Mesendoderm (in vitro differentiated cells): ENCODE measurements around the gene C22orf31.

Experiments used
- DNase-seq: peaks from one replicate; pipeline ENCODE4 v3.0.0; 2013
- H2AK5ac ChIP-seq: 2 replicates; pipeline ENCODE4 v1.6.1; 2013; ENCODE audit warnings: low read length, inconsistent platforms
- H2BK120ac ChIP-seq: 2 replicates; pipeline ENCODE4 v1.6.1; 2013; ENCODE audit warnings: low read depth, mild to moderate bottlenecking, low read length, moderate library complexity, mixed read lengths
- H2BK15ac ChIP-seq: replicated peaks from 2 replicates; pipeline ENCODE4 v1.6.1; 2013; ENCODE audit warnings: low read depth, mild to moderate bottlenecking, moderate library complexity
- H2BK5ac ChIP-seq: 2 replicates; pipeline ENCODE4 v1.6.1; 2013; ENCODE audit warnings: low read length, inconsistent platforms
- H3K18ac ChIP-seq: 2 replicates; pipeline ENCODE4 v1.6.1; 2013; ENCODE audit warnings: mild to moderate bottlenecking, low read length, mixed read lengths
- H3K23ac ChIP-seq: one replicate; pipeline ENCODE4 v1.6.1; 2013; ENCODE audit warnings: low read length
- H3K27ac ChIP-seq: 2 replicates; pipeline ENCODE4 v1.5.1; 2013; ENCODE audit warnings: low read depth, mild to moderate bottlenecking, inconsistent platforms, low read length, moderate library complexity
- H3K27me3 ChIP-seq: 2 replicates; pipeline ENCODE4 v1.6.1; 2013; ENCODE audit warnings: low read length, control low read depth, mild to moderate bottlenecking, inconsistent platforms; ENCODE audit not compliant: insufficient read depth, poor library complexity
- H3K36me3 ChIP-seq: 2 replicates; pipeline ENCODE4 v1.6.1; 2013; ENCODE audit warnings: low read length, inconsistent platforms; ENCODE audit not compliant: control insufficient read depth, insufficient read depth
- H3K4ac ChIP-seq: one replicate; pipeline ENCODE4 v1.6.1; 2013; ENCODE audit warnings: low read depth, mild to moderate bottlenecking, low read length, moderate library complexity
- H3K4me1 ChIP-seq: 2 replicates; pipeline ENCODE4 v1.6.1; 2013; ENCODE audit warnings: low read depth, low read length, inconsistent platforms; ENCODE audit not compliant: control insufficient read depth
- H3K4me2 ChIP-seq: 2 replicates; pipeline ENCODE4 v1.6.1; 2013; ENCODE audit warnings: low read length
- H3K4me3 ChIP-seq: 2 replicates; pipeline ENCODE4 v1.5.1; 2013; ENCODE audit warnings: mild to moderate bottlenecking, low read length
- H3K56ac ChIP-seq: one replicate; pipeline ENCODE4 v1.6.1; 2013; ENCODE audit warnings: low read length
- H3K79me1 ChIP-seq: 2 replicates; pipeline ENCODE4 v1.6.1; 2013; ENCODE audit warnings: low read length, inconsistent platforms
- H3K79me2 ChIP-seq: 2 replicates; pipeline ENCODE4 v1.6.1; 2013; ENCODE audit warnings: mild to moderate bottlenecking, low read length; ENCODE audit not compliant: control insufficient read depth, insufficient read depth
- H3K9ac ChIP-seq: 2 replicates; pipeline ENCODE4 v1.6.1; 2013; ENCODE audit warnings: low read length, inconsistent platforms
- H4K5ac ChIP-seq: one replicate; pipeline ENCODE4 v1.6.1; 2013; ENCODE audit warnings: low read length
- H4K8ac ChIP-seq: one replicate; pipeline ENCODE4 v1.6.1; 2013; ENCODE audit warnings: low read depth, mild to moderate bottlenecking, control low read depth, low read length, moderate library complexity
- WGBS: extraction: QIAGEN DNeasy Blood & Tissue Kit; methylation state at CpG from one replicate; pipeline ENCODE4 v1.1.7; 2013; ENCODE audit warnings: low lambda C conversion rate, missing lambda C conversion rate; ENCODE audit not compliant: insufficient coverage; ENCODE audit errors: extremely low coverage; 5-methylcytosine and 5-hydroxymethylcytosine counted together

C22orf31 gene

DNA sequence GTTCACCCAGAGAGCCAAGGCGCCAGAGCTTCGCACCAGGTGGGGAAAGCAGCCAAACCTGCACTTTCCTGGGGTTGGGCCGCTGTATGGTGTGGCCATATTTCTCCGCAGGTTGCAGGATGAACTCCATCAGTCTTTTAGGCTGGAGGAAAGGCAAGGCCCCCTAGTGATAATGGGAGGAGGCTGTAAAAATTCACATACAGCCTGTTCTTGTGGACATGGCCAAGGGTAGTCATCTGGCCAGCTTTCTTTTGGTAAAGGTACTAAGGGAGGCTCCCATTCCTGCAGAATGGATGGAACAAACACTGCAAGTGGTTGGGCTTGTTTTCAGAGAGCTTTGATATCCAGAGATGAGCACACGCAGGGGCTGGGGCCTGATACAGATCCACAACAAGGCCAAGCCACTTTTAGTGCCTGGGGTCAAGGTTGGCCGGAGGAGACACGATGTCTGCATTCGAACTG, 29.6 kb downstream of the C22orf31 start:
- H2AK5ac ChIP-seq, result no peak overlapping the region
- no peak overlapping the region for H2BK15ac ChIP-seq
- no peak overlapping the region for H4K5ac ChIP-seq
- peaks cover 15% of the 10 kb centered on the region for H3K79me1 ChIP-seq
- peak overlapping the region; percentile 89 for H3K4ac ChIP-seq
- H3K4me3 ChIP-seq, result no peak overlapping the region
- H3K27me3 ChIP-seq, result no peaks in the 10 kb centered on the region
- no peak overlapping the region for H3K9ac ChIP-seq
- no peak overlapping the region for H4K8ac ChIP-seq
- H2BK120ac ChIP-seq, result peak overlapping the region; percentile 19
- H3K56ac ChIP-seq, result peak overlapping the region; percentile 66
- peak overlapping the region; percentile 1 for H2BK5ac ChIP-seq
- H3K4me1 ChIP-seq, result peaks cover 24% of the 10 kb centered on the region
- H3K4me2 ChIP-seq, result no peak overlapping the region
- H3K79me2 ChIP-seq, result peaks cover 11% of the 10 kb centered on the region
- H3K23ac ChIP-seq, result no peak overlapping the region
- no peaks in the 10 kb centered on the region for H3K36me3 ChIP-seq
- peak; percentile 75 for DNase-seq
- H3K18ac ChIP-seq, result peak overlapping the region; percentile 85
- WGBS, result no CpG with 5 or more reads among the region's 8 CpGs
- H3K27ac ChIP-seq, result peak overlapping the region; percentile 95

DNA sequence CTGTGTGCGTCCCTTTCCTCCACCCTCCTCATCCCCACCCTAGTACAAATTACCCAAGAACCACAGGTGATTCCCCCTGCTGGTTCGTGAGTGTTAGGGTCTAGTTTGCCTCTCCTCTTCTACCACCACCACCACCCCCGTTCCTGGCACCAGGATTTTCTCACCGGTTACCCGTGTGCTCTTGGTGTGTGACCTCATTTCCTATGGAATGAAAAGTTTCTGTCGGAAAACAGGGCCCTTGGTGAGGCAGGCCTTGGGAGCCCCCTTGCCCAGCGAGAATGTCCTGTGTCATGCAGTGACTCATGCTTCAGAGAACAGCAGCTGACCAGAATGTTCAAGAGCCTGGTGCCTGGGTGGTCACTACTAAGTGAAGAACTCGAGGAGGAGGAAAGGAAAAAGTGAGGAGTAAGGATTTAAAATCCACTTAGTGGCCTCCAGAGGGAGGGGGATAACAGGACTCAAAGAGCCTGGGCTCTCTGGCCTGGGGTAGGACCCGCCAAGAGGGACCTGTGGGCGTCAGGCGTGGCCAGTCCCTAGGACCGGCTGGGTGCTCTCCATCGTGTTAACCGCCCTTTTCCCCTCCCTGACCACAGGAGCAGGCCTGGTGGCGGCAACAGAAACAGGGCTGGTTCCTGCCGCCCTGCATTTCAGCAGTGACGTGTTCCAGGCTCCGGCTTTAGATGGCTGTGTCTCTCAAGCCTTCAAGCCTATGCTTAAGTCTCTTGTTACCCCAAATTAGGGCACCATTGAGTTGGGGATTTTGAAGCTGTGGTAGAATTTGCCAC, 30.2 kb downstream of the C22orf31 start:
- H3K9ac ChIP-seq, result peak overlapping the region; percentile 28
- peak overlapping the region; percentile 19 for H2BK120ac ChIP-seq
- no peak overlapping the region for H4K8ac ChIP-seq
- peak overlapping the region; percentile 66 for H3K56ac ChIP-seq
- no peaks in the 10 kb centered on the region for H3K27me3 ChIP-seq
- peak overlapping the region; percentile 15 for H4K5ac ChIP-seq
- H3K79me2 ChIP-seq, result peaks cover 11% of the 10 kb centered on the region
- H2AK5ac ChIP-seq, result no peak overlapping the region
- peak overlapping the region; percentile 19 for H3K4me2 ChIP-seq
- peaks cover 24% of the 10 kb centered on the region for H3K4me1 ChIP-seq
- no peaks in the 10 kb centered on the region for H3K36me3 ChIP-seq
- peak overlapping the region; percentile 58 for H2BK5ac ChIP-seq
- DNase-seq, result peak; percentile 99
- H3K4ac ChIP-seq, result peak overlapping the region; percentile 89
- peak overlapping the region; percentile 85 for H3K18ac ChIP-seq
- peak overlapping the region; percentile 95 for H3K27ac ChIP-seq
- no peak overlapping the region for H3K4me3 ChIP-seq
- WGBS, result no CpG with 5 or more reads among the region's 18 CpGs
- no peak overlapping the region for H2BK15ac ChIP-seq
- peaks cover 16% of the 10 kb centered on the region for H3K79me1 ChIP-seq
- H3K23ac ChIP-seq, result no peak overlapping the region

DNA sequence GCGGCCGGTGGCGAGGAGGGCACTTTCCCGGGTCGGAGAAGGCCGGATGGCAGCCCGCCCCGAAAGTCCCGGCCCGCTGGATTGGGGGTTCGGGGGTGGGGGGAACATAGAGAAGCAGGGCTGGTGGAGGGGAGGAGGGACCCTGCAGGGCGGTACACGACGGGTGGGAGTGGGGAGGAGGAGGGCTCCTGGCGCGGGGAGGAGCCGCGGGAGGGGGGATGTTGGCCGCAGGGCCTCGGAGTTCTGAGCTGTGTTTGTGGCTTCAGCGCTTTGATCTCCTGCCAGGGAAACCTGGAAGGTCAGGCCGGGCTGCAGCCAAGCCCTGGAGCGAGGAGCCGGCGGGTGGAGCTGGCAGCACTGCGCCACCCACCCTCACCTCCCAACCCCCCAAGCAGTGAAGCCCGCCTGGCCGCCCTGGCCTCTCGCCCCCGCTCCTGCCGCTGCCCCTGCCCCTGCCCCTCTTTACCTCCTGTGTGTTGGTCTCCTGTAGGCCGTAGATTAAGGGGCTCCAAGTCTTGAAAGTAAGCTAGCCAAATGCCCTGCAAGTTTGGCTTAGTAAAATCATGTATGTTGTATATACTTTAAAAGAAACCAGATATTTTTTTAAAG, 30.9 kb downstream of the C22orf31 start:
- Histone ChIP-seq H3K4me3 (no peak overlapping the region), H3K36me3 (no peaks in the 10 kb centered on the region)
- DNase-seq, result peak; percentile 95

DNA sequence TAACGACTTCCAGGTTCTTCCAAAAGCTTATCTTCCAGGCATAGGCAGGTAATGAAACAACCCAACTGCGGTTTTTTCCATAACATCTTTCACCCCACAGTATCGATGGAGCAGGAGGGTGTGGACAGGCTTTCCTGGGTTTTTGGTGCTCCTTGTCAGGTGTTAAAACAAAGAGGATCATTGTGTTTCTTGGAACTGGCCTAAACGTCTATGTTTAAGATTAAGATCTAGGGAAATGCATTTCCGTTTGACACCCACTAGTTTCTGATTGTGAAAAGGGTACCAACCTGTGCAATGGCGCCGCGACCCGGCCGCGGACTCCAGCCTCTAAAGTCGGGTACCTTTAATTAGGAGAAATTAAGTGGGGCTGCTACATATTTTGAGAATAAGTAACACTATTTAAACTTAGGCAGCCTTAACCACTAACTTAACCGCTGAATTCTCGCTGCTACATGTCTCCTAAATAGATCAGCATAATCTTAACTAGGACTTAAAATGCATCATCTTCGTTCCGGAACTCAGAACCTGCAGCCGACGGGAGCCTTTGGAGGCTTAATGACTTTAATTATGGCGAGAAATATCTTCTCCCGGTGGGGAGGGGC, 31.5 kb downstream of the C22orf31 start:
- H3K79me2 ChIP-seq, result peaks cover 11% of the 10 kb centered on the region
- H2BK5ac ChIP-seq, result no peak overlapping the region
- no peak overlapping the region for H3K4me3 ChIP-seq
- H3K4me1 ChIP-seq, result peaks cover 24% of the 10 kb centered on the region
- no peak overlapping the region for H3K9ac ChIP-seq
- no peak overlapping the region for H3K23ac ChIP-seq
- H3K79me1 ChIP-seq, result peaks cover 17% of the 10 kb centered on the region
- H4K5ac ChIP-seq, result no peak overlapping the region
- peak overlapping the region; percentile 5 for H3K4me2 ChIP-seq
- peak overlapping the region; percentile 47 for H2BK120ac ChIP-seq
- H3K27ac ChIP-seq, result peak overlapping the region; percentile 95
- H3K36me3 ChIP-seq, result no peaks in the 10 kb centered on the region
- H3K27me3 ChIP-seq, result no peaks in the 10 kb centered on the region
- H4K8ac ChIP-seq, result no peak overlapping the region
- peak overlapping the region; percentile 85 for H3K18ac ChIP-seq
- H2AK5ac ChIP-seq, result no peak overlapping the region
- peak overlapping the region; percentile 80 for H3K56ac ChIP-seq
- H2BK15ac ChIP-seq, result no peak overlapping the region
- peak; percentile 91 for DNase-seq
- peak overlapping the region; percentile 58 for H3K4ac ChIP-seq
- WGBS, result no CpG with 5 or more reads among the region's 20 CpGs

More for the DNA sequence above, 30.9 kb downstream of the C22orf31 start:
- Histone ChIP-seq H3K79me1 (peaks cover 17% of the 10 kb centered on the region), H3K4me1 (peaks cover 24% of the 10 kb centered on the region), H3K9ac (peak overlapping the region; percentile 28), H3K23ac (no peak overlapping the region), H2AK5ac (no peak overlapping the region), H3K27me3 (no peaks in the 10 kb centered on the region), H2BK15ac (no peak overlapping the region), H3K79me2 (peaks cover 11% of the 10 kb centered on the region), H2BK5ac (peak overlapping the region; percentile 58), H3K4ac (peak overlapping the region; percentile 89), H3K27ac (peak overlapping the region; percentile 95), H2BK120ac (peak overlapping the region; percentile 88), H3K18ac (peak overlapping the region; percentile 85), H3K4me2 (peak overlapping the region; percentile 19), H4K5ac (no peak overlapping the region), H3K56ac (peak overlapping the region; percentile 80), H4K8ac (no peak overlapping the region)
- WGBS, result no CpG with 5 or more reads among the region's 32 CpGs

DNA sequence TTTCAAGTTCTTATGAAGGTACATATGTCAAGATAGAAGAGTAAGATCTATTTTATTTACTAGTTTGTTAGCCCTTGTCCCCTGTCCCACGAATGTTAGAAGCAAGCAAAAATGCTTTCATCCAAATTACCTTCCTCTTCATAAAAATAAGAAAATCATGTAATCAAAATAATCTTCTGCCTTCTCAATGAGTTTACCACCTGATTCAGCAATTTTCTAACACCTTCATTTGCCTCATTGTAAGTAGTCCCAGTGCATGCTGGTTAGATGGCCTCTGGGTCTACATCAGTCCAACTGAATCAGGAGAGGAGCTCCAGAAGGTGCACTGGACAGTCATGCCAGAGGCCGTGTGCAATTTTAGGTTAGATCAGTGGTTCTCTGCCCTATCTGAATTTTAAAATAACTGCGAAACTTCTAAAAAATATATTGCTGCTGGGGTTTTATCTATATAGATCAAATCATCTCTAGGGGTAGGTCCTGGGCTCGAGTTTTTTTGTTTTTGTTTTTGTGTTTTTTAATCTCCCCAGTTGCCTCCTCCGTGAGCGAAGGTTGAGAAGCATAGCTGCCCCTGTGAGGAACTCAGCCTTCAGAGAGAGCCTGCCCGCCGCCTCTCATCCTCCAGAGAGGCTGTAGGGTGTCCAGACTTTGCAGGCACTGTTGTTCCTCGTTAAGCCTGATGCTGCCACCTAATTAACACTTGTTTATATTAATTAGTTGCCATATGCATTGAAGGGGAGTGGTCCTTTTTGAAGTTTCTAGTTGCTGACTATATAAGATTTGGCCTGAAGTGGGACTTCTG, 32.2 kb downstream of the C22orf31 start:
- no peak overlapping the region for H3K4me3 ChIP-seq
- no peak overlapping the region for H3K23ac ChIP-seq
- DNase-seq, result no peak
- H4K5ac ChIP-seq, result no peak overlapping the region
- H2BK5ac ChIP-seq, result no peak overlapping the region
- H2BK120ac ChIP-seq, result no peak overlapping the region
- no peak overlapping the region for H3K9ac ChIP-seq
- peak overlapping the region; percentile 4 for H3K56ac ChIP-seq
- peak overlapping the region; percentile 77 for H3K18ac ChIP-seq
- no peaks in the 10 kb centered on the region for H3K36me3 ChIP-seq
- no CpG with 5 or more reads among the region's 9 CpGs for WGBS
- peaks cover 24% of the 10 kb centered on the region for H3K4me1 ChIP-seq
- H3K27me3 ChIP-seq, result no peaks in the 10 kb centered on the region
- H3K4ac ChIP-seq, result peak overlapping the region; percentile 77
- H3K79me1 ChIP-seq, result peaks cover 14% of the 10 kb centered on the region
- no peak overlapping the region for H4K8ac ChIP-seq
- H3K27ac ChIP-seq, result peak overlapping the region; percentile 95
- peak overlapping the region; percentile 5 for H3K4me2 ChIP-seq
- H3K79me2 ChIP-seq, result peaks cover 9% of the 10 kb centered on the region
- no peak overlapping the region for H2BK15ac ChIP-seq
- no peak overlapping the region for H2AK5ac ChIP-seq
